ENCODE data around the gene OR4M1.
"Not testable (repeated sequence)": the region's sequence is repeated elsewhere in the genome, so short reads cannot be mapped to it uniquely, and the experiment has no call there.

The OR4M1 gene

GRCh38 chr14:19773204-19773603 is at the start of gene OR4M1:
Gene OR4M1 (plus strand): TSS chr14:19773504. CDS start chr14:19780323, 6,819 bp downstream.
- not testable (repeated sequence) for DNase-seq (ENCODE audit: low read depth in 2 of 2)

GRCh38 chr14:19729359-19729758 is 43.9 kb upstream of the OR4M1 start:
- no peak for DNase-seq (ENCODE audit: low read depth in 2 of 2)

- no peak for DNase-seq (ENCODE audit: low read depth in 2 of 2)
Measured at GRCh38 chr14:19729763-19730162, 43.5 kb upstream of the OR4M1 start.

- not testable (repeated sequence) for DNase-seq (ENCODE audit: low read depth in 2 of 2)
Measured at GRCh38 chr14:19733893-19734292, 39.4 kb upstream of the OR4M1 start.

GRCh38 chr14:19743256-19743655 is 30.0 kb upstream of the OR4M1 start, which contains the start of gene OR4Q3:
Gene OR4Q3 (plus strand): TSS chr14:19743571.
- no peak for DNase-seq (ENCODE audit: low read depth in 2 of 2)

GRCh38 chr14:19752316-19752715 is 21.0 kb upstream of the OR4M1 start:
- not testable (repeated sequence) for DNase-seq (ENCODE audit: low read depth in 2 of 2)

GRCh38 chr14:19754172-19754571 is 19.1 kb upstream of the OR4M1 start:
- DNase-seq (ENCODE audit: low read depth in 2 of 2): no peak

GRCh38 chr14:19771491-19771890 is 1.8 kb upstream of the OR4M1 start:
- DNase-seq (ENCODE audit: low read depth in 2 of 2): not testable (repeated sequence)

GRCh38 chr14:19771895-19772430 is 1.3 kb upstream of the OR4M1 start:
- no peak for DNase-seq (ENCODE audit: low read depth in 2 of 2)

- DNase-seq (ENCODE audit: low read depth in 2 of 2): not testable (repeated sequence)
Measured at GRCh38 chr14:19772454-19772853, 850 bp upstream of the OR4M1 start.

- DNase-seq (ENCODE audit: low read depth in 2 of 2): no peak
Measured at GRCh38 chr14:19775587-19775986, 2.3 kb downstream of the OR4M1 start.

- DNase-seq (ENCODE audit: low read depth in 2 of 2): not testable (repeated sequence)
Measured at GRCh38 chr14:19785848-19786247, 12.5 kb downstream of the OR4M1 start.

GRCh38 chr14:19787318-19787717 is 14.0 kb downstream of the OR4M1 start:
- DNase-seq (ENCODE audit: low read depth in 2 of 2): not testable (repeated sequence)

GRCh38 chr14:19788150-19788549 is 14.8 kb downstream of the OR4M1 start:
- DNase-seq (ENCODE audit: low read depth in 2 of 2): not testable (repeated sequence)

GRCh38 chr14:19796520-19797108 is 23.3 kb downstream of the OR4M1 start:
- DNase-seq (ENCODE audit: low read depth in 2 of 2): not testable (repeated sequence)

- no peak for DNase-seq (ENCODE audit: low read depth in 2 of 2)
Measured at GRCh38 chr14:19799880-19800279, 26.6 kb downstream of the OR4M1 start.

- DNase-seq (ENCODE audit: low read depth in 2 of 2): no peak
Measured at GRCh38 chr14:19800282-19801117, 27.2 kb downstream of the OR4M1 start.

GRCh38 chr14:19801118-19801464 is 27.8 kb downstream of the OR4M1 start:
- no peak for DNase-seq (ENCODE audit: low read depth in 2 of 2)

- not testable (repeated sequence) for DNase-seq (ENCODE audit: low read depth in 2 of 2)
Measured at GRCh38 chr14:19803470-19803869, 30.2 kb downstream of the OR4M1 start, which contains the start of gene OR4N2. Gene OR4N2 (plus strand): TSS chr14:19803770. CDS start chr14:19827449, 23,679 bp downstream.

GRCh38 chr14:19813171-19813920 is 40.0 kb downstream of the OR4M1 start:
- DNase-seq (ENCODE audit: low read depth in 2 of 2): not testable (repeated sequence)

GRCh38 chr14:19819879-19820278 is 46.6 kb downstream of the OR4M1 start:
- DNase-seq (ENCODE audit: low read depth in 2 of 2): not testable (repeated sequence)

GRCh38 chr14:19821016-19821415 is 47.7 kb downstream of the OR4M1 start:
- DNase-seq (ENCODE audit: low read depth in 2 of 2): not testable (repeated sequence)

Measured in activated CD4-positive, alpha-beta T cell treated with anti-CD3 and anti-CD28 coated beads for 24 hours (primary cell).